Ammon's horn (tissue), 1 donor: ENCODE measurements around the gene ENO1.

Experiments used
- DNase-seq: peaks from one replicate; pipeline ENCODE4 v3.0.0-alpha.2; 2016; ENCODE audit warnings: low spot score

Gene ENO1

DNA sequence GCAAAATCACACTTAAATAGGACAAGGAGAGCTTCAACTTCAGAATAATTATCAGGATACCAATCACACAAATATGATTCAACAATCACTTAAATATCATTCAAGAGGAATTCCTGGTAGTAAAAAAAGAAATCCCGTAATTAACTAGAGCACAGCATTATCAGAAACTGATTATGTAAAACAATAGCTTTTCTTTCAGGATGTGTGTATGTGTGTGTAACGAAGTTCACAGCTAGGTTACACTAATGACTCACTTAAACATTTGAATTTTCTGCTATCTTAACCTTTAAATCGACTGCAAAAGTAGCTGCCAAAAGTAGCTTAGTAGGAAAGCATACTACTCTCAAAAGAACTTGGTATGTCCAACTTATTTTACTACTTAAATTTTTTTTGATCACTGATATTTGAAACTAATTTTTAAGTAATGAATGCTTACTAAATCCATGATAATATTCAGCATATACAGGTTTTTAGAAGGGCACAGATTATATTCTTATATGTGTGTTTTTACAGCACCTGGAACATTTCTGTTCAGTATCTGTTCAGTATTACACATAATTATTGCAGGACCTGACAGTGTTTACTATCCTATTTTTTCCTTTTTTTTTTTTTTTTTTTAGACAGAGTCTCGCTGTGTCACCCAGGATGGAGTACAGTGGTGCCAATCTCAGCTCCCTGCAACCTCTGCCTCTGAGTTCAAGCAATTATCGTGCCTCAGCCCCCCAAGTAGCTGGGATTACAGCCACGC lies 65.3 kb downstream of the ENO1 start:
- DNase-seq, result no peak

DNA sequence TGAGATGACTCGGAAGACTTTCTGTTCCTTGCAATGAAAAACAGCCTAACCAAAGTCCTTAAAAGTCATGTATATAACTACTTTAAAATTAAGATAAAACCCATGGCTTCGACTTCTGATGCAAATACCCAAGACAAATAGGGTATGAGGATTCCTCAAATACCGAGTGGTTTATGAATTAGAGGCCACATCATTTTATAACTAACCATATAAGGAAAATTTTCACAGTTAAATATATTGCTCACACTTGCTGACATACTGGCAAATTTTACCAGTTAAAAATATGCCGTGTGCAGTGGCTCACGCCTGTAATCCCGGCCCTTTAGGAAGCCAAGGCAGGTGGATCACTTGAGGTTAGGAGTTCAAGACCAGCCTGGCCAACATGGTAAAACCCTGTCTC lies 66.4 kb downstream of the ENO1 start:
- DNase-seq, result no peak
